SK-N-SH treated with all-trans-retinoic acid at 6 μM for 48 hours (cell line): Measurements from ENCODE around the gene KRTAP1-1.

Experiments
- CREB5 ChIP-seq: fragments of 250-450 bp; sonication (Bioruptor Pico); IDR thresholded peaks from 2 replicates; pipeline ENCODE4 v1.5.1; 2020; ENCODE audit warnings: low read depth, mild to moderate bottlenecking, moderate library complexity
- CSDC2 ChIP-seq: fragments of 250-450 bp; sonication (Bioruptor Pico); IDR thresholded peaks from 2 replicates; pipeline ENCODE4 v1.5.0; 2020; ENCODE audit warnings: mild to moderate bottlenecking, moderate library complexity
- GLIS3 ChIP-seq: fragments of 250-450 bp; sonication (Bioruptor Pico); IDR thresholded peaks from 2 replicates; pipeline ENCODE4 v1.5.0; 2020; ENCODE audit warnings: mild to moderate bottlenecking, moderate library complexity
- ISL1 ChIP-seq: fragments of 250-450 bp; sonication (Bioruptor Pico); IDR thresholded peaks from 2 replicates; pipeline ENCODE4 v2.1.2; 2022; ENCODE audit warnings: mild to moderate bottlenecking, moderate library complexity
- PATZ1 ChIP-seq: fragments of 250-450 bp; sonication (Bioruptor Pico); IDR thresholded peaks from 2 replicates; pipeline ENCODE4 v1.8.0; 2020; ENCODE audit warnings: mild to moderate bottlenecking, moderate library complexity, borderline replicate concordance
- PPARA ChIP-seq: fragments of 250-450 bp; sonication (Bioruptor Pico); IDR thresholded peaks from 2 replicates; pipeline ENCODE4 v1.5.0; 2020; ENCODE audit warnings: mild to moderate bottlenecking, borderline replicate concordance
- RARB ChIP-seq: fragments of 250-450 bp; sonication (Bioruptor Pico); IDR thresholded peaks from 2 replicates; pipeline ENCODE4 v1.8.0; 2021; ENCODE audit warnings: mild to moderate bottlenecking, moderate library complexity
- TCF4 ChIP-seq: fragments of 250-450 bp; sonication (Bioruptor Pico); IDR thresholded peaks from 2 replicates; pipeline ENCODE4 v1.8.0; 2021; ENCODE audit warnings: mild to moderate bottlenecking, moderate library complexity, borderline replicate concordance
- TOX ChIP-seq: fragments of 250-450 bp; sonication (Bioruptor Pico); IDR thresholded peaks from 2 replicates; pipeline ENCODE4 v1.8.0; 2021; ENCODE audit warnings: mild to moderate bottlenecking, moderate library complexity, borderline replicate concordance
- TSHZ2 ChIP-seq: fragments of 250-450 bp; sonication (Bioruptor Pico); IDR thresholded peaks from 2 replicates; pipeline ENCODE4 v1.5.0; 2020; ENCODE audit warnings: mild to moderate bottlenecking, moderate library complexity
- ZFP3 ChIP-seq: fragments of 250-450 bp; sonication (Bioruptor Pico); IDR thresholded peaks from 2 replicates; pipeline ENCODE4 v1.5.0; 2020; ENCODE audit warnings: mild to moderate bottlenecking, moderate library complexity
- ZNF565 ChIP-seq: fragments of 450-650 bp; formaldehyde crosslinking; conservative IDR thresholded peaks from 2 replicates; pipeline ENCODE4 v1.5.0; 2020; ENCODE audit warnings: low read depth, mild to moderate bottlenecking, moderate library complexity

- TF ChIP-seq PATZ1 (CRISPR knock-in tag) (no peak), CSDC2 (no peak), ZFP3 (CRISPR knock-in tag) (no peak), ISL1 (no peak), GLIS3 (no peak), RARB (CRISPR knock-in tag) (no peak), ZNF565 (no peak), TSHZ2 (CRISPR knock-in tag) (no peak), TCF4 (no peak), TOX (no peak), PPARA (no peak), CREB5 (CRISPR knock-in tag) (no peak)
These were observed 36.9 kb downstream of the KRTAP1-1 start for GRCh38 chr17:41004397-41004796.
